Vagina (tissue), 2 donors: ENCODE measurements around the gene TCF21.

Experiments
- CTCF ChIP-seq, 3 experiments: fragments of 450-650 bp in 2 of 3; fragments of 200-600 bp in 1 of 3; sonication (generic) in 1 of 3; IDR thresholded peaks; one replicate each; pipeline ENCODE4 v1.5.1; 2017 to 2019; ENCODE audit warnings: antibody characterized with exemption in 3 of 3, mild to moderate bottlenecking in 2 of 3, moderate library complexity in 2 of 3
- POLR2A ChIP-seq, 2 donors: fragments of 450-650 bp; IDR thresholded peaks; one replicate each; pipeline ENCODE4 v1.6.1; 2017; ENCODE audit warnings: antibody characterized with exemption in 2 of 2, mild to moderate bottlenecking in 2 of 2, moderate library complexity in 2 of 2

- TF ChIP-seq CTCF (IDR thresholded peaks at IDR 0.05) (no peak), POLR2A (IDR thresholded peaks at IDR 0.05) (no peak)
These were observed 1.8 kb downstream of the TCF21 start for GRCh38 chr6:133890711-133891148.
